Esophagus muscularis mucosa (tissue), 4 donors: ENCODE results near the gene WDR35. TPM values are rescaled to one million over a fixed set of nuclear protein-coding genes. Genes with fewer than 3 reads are reported as not detected.

Experiments
- DNase-seq: peaks from one replicate; pipeline ENCODE4 v3.0.0-alpha.2; 2017; ENCODE audit errors: extremely low spot score
- H3K27ac ChIP-seq, 4 donors: fragments of 200-600 bp; sonication (generic); replicated peaks in 1 of 4; 1 replicate in 3 of 4; 2 replicates in 1 of 4; pipeline ENCODE4 v1.5.1; 2016 to 2019; ENCODE audit warnings: mild to moderate bottlenecking in 1 of 4
- H3K27me3 ChIP-seq, 4 donors: fragments of 200-600 bp; sonication (generic); one replicate each; pipeline versions ENCODE4 v1.5.1 to v1.6.0; 2016 to 2019
- H3K36me3 ChIP-seq, 4 donors: fragments of 200-600 bp; sonication (generic); one replicate each; pipeline ENCODE4 v1.5.1; 2016 to 2019
- H3K4me1 ChIP-seq, 4 donors: fragments of 200-600 bp; sonication (generic); one replicate each; pipeline ENCODE4 v1.5.1; 2016 to 2019
- H3K4me3 ChIP-seq, 4 donors: fragments of 200-600 bp; sonication (generic); 1 replicate in 2 of 4; 2 replicates in 2 of 4; pipeline ENCODE4 v1.5.1; 2016 to 2019; ENCODE audit warnings: mild to moderate bottlenecking in 4 of 4, moderate library complexity in 1 of 4
- H3K9me3 ChIP-seq, 4 donors: fragments of 200-600 bp; sonication (generic); 1 replicate in 3 of 4; 2 replicates in 1 of 4; pipeline ENCODE4 v1.5.1; 2016 to 2019
- EP300 ChIP-seq: sonication (generic); formaldehyde crosslinking; IDR thresholded peaks from one replicate; pipeline ENCODE4 v1.6.1; 2017; ENCODE audit warnings: antibody characterized with exemption
- POLR2A ChIP-seq: fragments of 450-650 bp; IDR thresholded peaks from one replicate; pipeline ENCODE4 v1.6.1; 2017; ENCODE audit warnings: antibody characterized with exemption, moderate library complexity, mild to moderate bottlenecking, low read depth
- POLR2AphosphoS5 ChIP-seq, 2 donors: sonication (generic); formaldehyde crosslinking; IDR thresholded peaks; one replicate each; pipeline ENCODE4 v1.6.1; 2017; ENCODE audit warnings: antibody characterized with exemption in 2 of 2
- WGBS: methylation state at CpG from one replicate; pipeline ENCODE4 v1.1.5; 2018; 5-methylcytosine and 5-hydroxymethylcytosine counted together
- intact Hi-C: fragments of 100-400 bp; cut with DNase I; formaldehyde crosslinking; loops from one replicate; pipeline ENCODE4 v1.15.1; 2023
- total RNA-seq, 4 donors: library from RNA; depleted of rRNA; stranded (reverse); fragments of >200 nt; gene quantifications; one replicate each; pipeline versions ENCODE4 v1.1.0 to v1.2.1, GENCODE V29; 2016
- TF ChIP-seq, protein P1 (sequence below), 3 experiments: fragments of 200-600 bp in 2 of 3; fragments of 450-650 bp in 1 of 3; sonication (generic) in 2 of 3; IDR thresholded peaks; one replicate each; pipeline ENCODE4 v1.5.1; 2017 to 2019; ENCODE audit warnings: antibody characterized with exemption in 3 of 3, mild to moderate bottlenecking in 2 of 3, moderate library complexity in 1 of 3

WDR35 gene
- total RNA-seq, 4 donors from 2014 or later = 9.4 to 15.0 (median 12.3) TPM

DNA sequence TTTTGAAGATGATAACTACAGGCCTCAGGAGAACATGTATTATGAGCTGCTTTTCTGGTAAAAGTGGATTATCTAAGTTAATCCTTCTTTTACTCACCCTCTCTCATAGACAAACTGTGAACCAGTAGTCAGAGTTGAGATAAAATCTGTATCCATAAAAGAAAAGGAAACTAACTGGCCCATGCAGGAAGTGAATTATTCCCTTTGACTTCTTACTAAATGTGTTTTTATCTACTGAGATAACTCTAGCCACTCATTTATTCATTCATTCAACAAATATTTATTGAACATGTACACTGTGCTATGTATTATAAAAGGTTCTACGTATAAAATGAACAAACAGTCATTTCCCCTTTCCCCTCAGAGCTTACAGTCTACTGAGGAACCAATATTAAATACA is 10.0 kb downstream of the WDR35 start:
- DNase-seq = no peak
- H3K9me3 ChIP-seq = no peaks in the 10 kb centered on the region
- TF ChIP-seq EP300 (no peak), POLR2A (no peak), POLR2AphosphoS5 (IDR thresholded peaks at IDR 0.05) (no peak)
- TF ChIP-seq, protein P1, sequence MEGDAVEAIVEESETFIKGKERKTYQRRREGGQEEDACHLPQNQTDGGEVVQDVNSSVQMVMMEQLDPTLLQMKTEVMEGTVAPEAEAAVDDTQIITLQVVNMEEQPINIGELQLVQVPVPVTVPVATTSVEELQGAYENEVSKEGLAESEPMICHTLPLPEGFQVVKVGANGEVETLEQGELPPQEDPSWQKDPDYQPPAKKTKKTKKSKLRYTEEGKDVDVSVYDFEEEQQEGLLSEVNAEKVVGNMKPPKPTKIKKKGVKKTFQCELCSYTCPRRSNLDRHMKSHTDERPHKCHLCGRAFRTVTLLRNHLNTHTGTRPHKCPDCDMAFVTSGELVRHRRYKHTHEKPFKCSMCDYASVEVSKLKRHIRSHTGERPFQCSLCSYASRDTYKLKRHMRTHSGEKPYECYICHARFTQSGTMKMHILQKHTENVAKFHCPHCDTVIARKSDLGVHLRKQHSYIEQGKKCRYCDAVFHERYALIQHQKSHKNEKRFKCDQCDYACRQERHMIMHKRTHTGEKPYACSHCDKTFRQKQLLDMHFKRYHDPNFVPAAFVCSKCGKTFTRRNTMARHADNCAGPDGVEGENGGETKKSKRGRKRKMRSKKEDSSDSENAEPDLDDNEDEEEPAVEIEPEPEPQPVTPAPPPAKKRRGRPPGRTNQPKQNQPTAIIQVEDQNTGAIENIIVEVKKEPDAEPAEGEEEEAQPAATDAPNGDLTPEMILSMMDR (IDR thresholded peaks at IDR 0.05) = no peak
- H3K4me3 ChIP-seq = no peak overlapping the region
- H3K4me1 ChIP-seq = no peaks in the 10 kb centered on the region
- no peak overlapping the region for H3K27ac ChIP-seq
- intact Hi-C loops = no loop called here
- no peaks in the 10 kb centered on the region for H3K27me3 ChIP-seq
- peaks cover 0 to 55% (median 15%) of the 10 kb centered on the region in 4 donors for H3K36me3 ChIP-seq
- WGBS = 80% methylated on average over 1 of the region's 1 CpG

GRCh38 chr2:19973466-19973865 is 16.4 kb downstream of the WDR35 start:
- H3K4me3 ChIP-seq = no peak overlapping the region
- H3K27me3 ChIP-seq = no peaks in the 10 kb centered on the region
- H3K4me1 ChIP-seq = no peaks in the 10 kb centered on the region
- 90% methylated on average over 8 of the region's 8 CpGs for WGBS
- no peaks in the 10 kb centered on the region for H3K9me3 ChIP-seq
- H3K36me3 ChIP-seq = peaks cover 8 to 54% (median 27%) of the 10 kb centered on the region in 4 donors
- intact Hi-C loops = no loop called here
- TF ChIP-seq EP300 = no peak
- TF ChIP-seq POLR2A = no peak
- TF ChIP-seq, protein P1 (IDR thresholded peaks at IDR 0.05) = no peak
- TF ChIP-seq POLR2AphosphoS5 (IDR thresholded peaks at IDR 0.05) = no peak
- no peak for DNase-seq
- H3K27ac ChIP-seq = no peak overlapping the region

DNA sequence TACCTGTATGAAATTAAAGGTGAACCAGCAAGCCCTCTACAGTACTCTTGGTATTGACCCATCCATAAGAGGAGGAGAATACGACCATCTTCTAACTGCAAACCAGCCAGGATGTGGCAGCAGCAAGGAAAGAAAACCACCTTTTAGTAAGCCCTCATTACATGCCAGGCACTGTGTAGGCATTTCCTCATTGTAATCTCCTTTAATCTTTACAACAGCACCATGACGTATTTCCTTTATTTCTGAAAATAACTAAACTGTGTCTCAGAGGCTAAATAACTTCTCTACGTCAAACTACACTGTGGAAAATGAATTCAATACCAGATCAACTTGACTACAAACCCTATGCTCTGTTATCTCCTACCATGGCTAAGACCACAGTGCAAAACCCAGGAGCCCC is 18.2 kb downstream of the WDR35 start:
- 84% methylated on average over 3 of the region's 3 CpGs for WGBS
- DNase-seq = no peak
- Histone ChIP-seq H3K36me3 (peaks cover 8 to 42% (median 23%) of the 10 kb centered on the region in 4 donors), H3K4me3 (no peak overlapping the region), H3K27me3 (no peaks in the 10 kb centered on the region), H3K4me1 (no peaks in the 10 kb centered on the region), H3K27ac (no peak overlapping the region), H3K9me3 (no peaks in the 10 kb centered on the region)
- intact Hi-C loops = no loop called here
- TF ChIP-seq POLR2A (no peak), EP300 (no peak), POLR2AphosphoS5 (IDR thresholded peaks at IDR 0.05) (no peak)
- TF ChIP-seq, protein P1 (IDR thresholded peaks at IDR 0.05) = no peak

GRCh38 chr2:19963386-19963785 is 26.5 kb downstream of the WDR35 start:
- 100% methylated on average over 1 of the region's 1 CpG for WGBS
- Histone ChIP-seq H3K27me3 (no peaks in the 10 kb centered on the region), H3K9me3 (peaks cover 0 to 6% (median 0%) of the 10 kb centered on the region in 4 donors), H3K4me1 (no peaks in the 10 kb centered on the region), H3K27ac (no peak overlapping the region), H3K36me3 (peaks cover 4 to 37% (median 15%) of the 10 kb centered on the region in 4 donors), H3K4me3 (no peak overlapping the region)
- DNase-seq = no peak
- intact Hi-C loops = no loop called here
- TF ChIP-seq EP300 (no peak), POLR2A (no peak), POLR2AphosphoS5 (IDR thresholded peaks at IDR 0.05) (no peak)
- TF ChIP-seq, protein P1 (IDR thresholded peaks at IDR 0.05) = no peak
